Adrenal gland (tissue), 5 donors: ENCODE results near the gene FMN2.

Experiments used
- POLR2A ChIP-seq, 2 donors: fragments of 450-650 bp; IDR thresholded peaks; one replicate each; pipeline ENCODE4 v1.6.1; 2017; ENCODE audit warnings: antibody characterized with exemption in 2 of 2, mild to moderate bottlenecking in 2 of 2, moderate library complexity in 1 of 2
- TF ChIP-seq, protein P1 (sequence below), 6 experiments: fragments of 450-650 bp in 4 of 6; fragments of 200-600 bp in 2 of 6; sonication (generic) in 1 of 6; IDR thresholded peaks; 1 replicate in 5 of 6; 2 replicates in 1 of 6; pipeline versions ENCODE4 v1.5.1 to v1.8.0; 2016 to 2021; ENCODE audit warnings: antibody characterized with exemption in 6 of 6, mild to moderate bottlenecking in 2 of 6, moderate library complexity in 1 of 6
- donor health status: DM: no; HTN: no; CAD: no.

DNA sequence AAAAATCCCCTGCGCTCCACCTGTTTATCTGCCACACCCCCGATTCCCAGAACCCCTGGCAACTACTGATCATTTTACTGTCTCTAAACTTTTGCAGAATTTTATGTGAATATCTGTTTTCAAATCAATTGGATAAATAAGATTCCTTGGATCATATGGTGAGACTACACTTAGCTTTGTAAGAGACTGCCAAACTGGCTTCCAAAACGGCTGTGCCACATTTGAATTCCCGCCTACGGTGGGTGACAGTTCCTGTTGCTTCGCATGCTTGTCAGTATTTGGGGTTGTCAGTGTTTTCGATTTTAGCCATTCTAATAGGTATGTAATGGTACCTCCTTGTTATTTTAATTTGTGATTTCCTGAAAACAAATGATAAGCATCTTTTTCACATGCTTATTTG lies 22.7 kb upstream of the FMN2 start:
- TF ChIP-seq, protein P1, sequence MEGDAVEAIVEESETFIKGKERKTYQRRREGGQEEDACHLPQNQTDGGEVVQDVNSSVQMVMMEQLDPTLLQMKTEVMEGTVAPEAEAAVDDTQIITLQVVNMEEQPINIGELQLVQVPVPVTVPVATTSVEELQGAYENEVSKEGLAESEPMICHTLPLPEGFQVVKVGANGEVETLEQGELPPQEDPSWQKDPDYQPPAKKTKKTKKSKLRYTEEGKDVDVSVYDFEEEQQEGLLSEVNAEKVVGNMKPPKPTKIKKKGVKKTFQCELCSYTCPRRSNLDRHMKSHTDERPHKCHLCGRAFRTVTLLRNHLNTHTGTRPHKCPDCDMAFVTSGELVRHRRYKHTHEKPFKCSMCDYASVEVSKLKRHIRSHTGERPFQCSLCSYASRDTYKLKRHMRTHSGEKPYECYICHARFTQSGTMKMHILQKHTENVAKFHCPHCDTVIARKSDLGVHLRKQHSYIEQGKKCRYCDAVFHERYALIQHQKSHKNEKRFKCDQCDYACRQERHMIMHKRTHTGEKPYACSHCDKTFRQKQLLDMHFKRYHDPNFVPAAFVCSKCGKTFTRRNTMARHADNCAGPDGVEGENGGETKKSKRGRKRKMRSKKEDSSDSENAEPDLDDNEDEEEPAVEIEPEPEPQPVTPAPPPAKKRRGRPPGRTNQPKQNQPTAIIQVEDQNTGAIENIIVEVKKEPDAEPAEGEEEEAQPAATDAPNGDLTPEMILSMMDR (IDR thresholded peaks at IDR 0.05): no peak
- TF ChIP-seq POLR2A (IDR thresholded peaks at IDR 0.05): no peak
